DMS153 treated with DMSO at 0.1 percent for 48 hours (cell line): ENCODE measurements around the gene RECQL5.

Experiments used
- DNase-seq: peaks from one replicate; lab custom pipeline; 2025; ENCODE audit not compliant: unreplicated experiment; lab: John Stamatoyannopoulos, UW

Gene RECQL5

GRCh38 chr17:75688209-75688825 is 21.4 kb upstream of the RECQL5 start:
- DNase-seq = no peak

GRCh38 chr17:75685499-75685898 is 18.5 kb upstream of the RECQL5 start:
- DNase-seq = no peak

- no peak for DNase-seq
Measured at GRCh38 chr17:75684924-75685323, 18.0 kb upstream of the RECQL5 start.

GRCh38 chr17:75684249-75684648 is 17.3 kb upstream of the RECQL5 start:
- DNase-seq = no peak

- no peak for DNase-seq
Measured at GRCh38 chr17:75683583-75683982, 16.6 kb upstream of the RECQL5 start.

GRCh38 chr17:75681289-75681688 is 14.3 kb upstream of the RECQL5 start:
- no peak for DNase-seq

- DNase-seq = no peak
Measured at GRCh38 chr17:75680431-75680830, 13.5 kb upstream of the RECQL5 start.

- peak; percentile 40 for DNase-seq
Measured at GRCh38 chr17:75679706-75680211, 12.8 kb upstream of the RECQL5 start.

GRCh38 chr17:75676461-75676860 is 9.5 kb upstream of the RECQL5 start:
- no peak for DNase-seq

- DNase-seq = no peak
Measured at GRCh38 chr17:75673487-75673886, 6.5 kb upstream of the RECQL5 start.

GRCh38 chr17:75672011-75672410 is 5.1 kb upstream of the RECQL5 start:
- no peak for DNase-seq

- DNase-seq = no peak
Measured at GRCh38 chr17:75670868-75671267, 3.9 kb upstream of the RECQL5 start.

- no peak for DNase-seq
Measured at GRCh38 chr17:75668489-75668888, 1.5 kb upstream of the RECQL5 start.

GRCh38 chr17:75667825-75668224 is 871 bp upstream of the RECQL5 start:
- no peak for DNase-seq

GRCh38 chr17:75665981-75666380 is 973 bp downstream of the RECQL5 start:
- DNase-seq = no peak

- DNase-seq = no peak
Measured at GRCh38 chr17:75664099-75664549, 2.8 kb downstream of the RECQL5 start.

GRCh38 chr17:75662511-75662910 is 4.4 kb downstream of the RECQL5 start:
- no peak for DNase-seq

GRCh38 chr17:75661531-75661930 is 5.4 kb downstream of the RECQL5 start:
- no peak for DNase-seq

GRCh38 chr17:75658237-75658636 is 8.7 kb downstream of the RECQL5 start:
- DNase-seq = no peak

- no peak for DNase-seq
Measured at GRCh38 chr17:75654176-75654575, 12.8 kb downstream of the RECQL5 start.

GRCh38 chr17:75652934-75653549 is 13.9 kb downstream of the RECQL5 start:
- no peak for DNase-seq

- DNase-seq = no peak
Measured at GRCh38 chr17:75652341-75652740, 14.6 kb downstream of the RECQL5 start.

GRCh38 chr17:75650874-75651273 is 16.1 kb downstream of the RECQL5 start:
- no peak for DNase-seq
